HepG2 (cell line): ENCODE measurements around the gene FGF19. TPM values are rescaled to one million over a fixed set of nuclear protein-coding genes. Genes with fewer than 3 reads are reported as not detected.

Experiments used
- CHD2 ChIP-seq: IDR thresholded peaks from 2 replicates; pipeline ENCODE4 v1.6.1; 2011; ENCODE audit warnings: low read depth, low read length, improper control_type of control experiment
- DZIP1 ChIP-seq: sonication (generic); formaldehyde crosslinking; IDR thresholded peaks from 2 replicates; pipeline ENCODE4 v1.5.0; 2020; ENCODE audit warnings: mild to moderate bottlenecking, missing genetic modification reagents
- GABPA ChIP-seq, 2 experiments: IDR thresholded peaks; 2 replicates each; pipeline ENCODE4 v1.6.1; 2011 to 2016; ENCODE audit warnings: low read depth in 2 of 2, low read length in 1 of 2, missing biosample characterization in 1 of 2, missing genetic modification characterization in 1 of 2
- KDM6A ChIP-seq: IDR thresholded peaks from 2 replicates; pipeline ENCODE4 v1.6.1; 2016; ENCODE audit warnings: low read depth
- KLF11 ChIP-seq: IDR thresholded peaks from 2 replicates; pipeline ENCODE4 v1.6.1; 2016; ENCODE audit warnings: missing compliant biosample characterization
- KMT2B ChIP-seq: IDR thresholded peaks from 2 replicates; pipeline ENCODE4 v1.6.1; 2016; ENCODE audit warnings: missing genetic modification reagents, missing compliant biosample characterization
- PAWR ChIP-seq: sonication (generic); formaldehyde crosslinking; IDR thresholded peaks from 2 replicates; pipeline ENCODE4 v1.4.0; 2020; ENCODE audit warnings: missing genetic modification reagents, mild to moderate bottlenecking, borderline replicate concordance
- ZNF124 ChIP-seq: sonication (generic); formaldehyde crosslinking; IDR thresholded peaks from 2 replicates; pipeline ENCODE4 v1.4.0; 2020; ENCODE audit warnings: missing genetic modification reagents
- ZNF414 ChIP-seq: sonication (generic); formaldehyde crosslinking; IDR thresholded peaks from 2 replicates; pipeline ENCODE4 v1.5.0; 2020; ENCODE audit warnings: missing genetic modification reagents
- ZNF710 ChIP-seq: sonication (generic); formaldehyde crosslinking; IDR thresholded peaks from 2 replicates; pipeline ENCODE4 v1.5.0; 2020; ENCODE audit warnings: mild to moderate bottlenecking, missing genetic modification reagents, borderline replicate concordance
- ZNF777 ChIP-seq: sonication (generic); formaldehyde crosslinking; IDR thresholded peaks from 2 replicates; pipeline ENCODE4 v1.4.0; 2020; ENCODE audit warnings: missing genetic modification reagents
- ZSCAN21 ChIP-seq: sonication (generic); formaldehyde crosslinking; IDR thresholded peaks from 2 replicates; pipeline ENCODE4 v1.8.0; 2022; ENCODE audit warnings: mild to moderate bottlenecking, missing genetic modification reagents, moderate library complexity, borderline replicate concordance
- polyA plus RNA-seq, 8 experiments: library from polyadenylated mRNA; depleted of rRNA in 3 of 8; stranded (reverse) in 7 of 8; unstranded in 1 of 8; fragments of >200 nt; fragmentation: Illumina TruSeq in 4 of 8; extraction: Trizol in 4 of 8; gene quantifications; 2 replicates each; pipeline versions ENCODE4 v1.2.1 to v1.2.3, GENCODE V29; 2011 to 2016; ENCODE audit warnings: low read depth in 4 of 8, missing spikeins in 1 of 8, mixed read lengths in 1 of 8; ENCODE audit not compliant: insufficient read depth in 1 of 8
- total RNA-seq, 5 experiments: library from RNA; depleted of rRNA; stranded (reverse); fragments of >200 nt; fragmentation: Illumina TruSeq; extraction: Trizol; gene quantifications; 2 replicates each; pipeline ENCODE4 v1.2.3, GENCODE V29; 2016; ENCODE audit warnings: low read depth in 1 of 5
- TF ChIP-seq, protein P1 (sequence below): sonication (generic); formaldehyde crosslinking; IDR thresholded peaks from 2 replicates; pipeline ENCODE4 v1.4.0; 2020; ENCODE audit warnings: low read depth, missing genetic modification reagents
- TF ChIP-seq, protein P2 (sequence below): IDR thresholded peaks from 2 replicates; pipeline ENCODE4 v1.6.1; 2016; ENCODE audit warnings: missing genetic modification reagents, missing compliant biosample characterization
- TF ChIP-seq, protein P3 (sequence below): sonication (generic); formaldehyde crosslinking; IDR thresholded peaks from 2 replicates; pipeline ENCODE4 v1.8.1; 2022; ENCODE audit warnings: low read depth, mild to moderate bottlenecking, missing genetic modification reagents

The FGF19 gene
- total and polyA plus RNA-seq, 2 of the 13 experiments (the other 11 are each of a cell fraction or from before 2014, with no cell fraction given): 0.07 TPM; not detected in 1

- TF ChIP-seq DZIP1 (CRISPR knock-in tag) (no peak), ZNF710 (CRISPR knock-in tag) (peak; percentile 27; the same call in 1 of the 2 replicates), KLF11 (CRISPR knock-in tag) (0 out of 2 replicates have a peak, but pooled peaks have one; percentile 32), KDM6A (CRISPR knock-in tag) (peak; percentile 89), ZNF124 (CRISPR knock-in tag) (peak; percentile 69; the same call in 1 of the 2 replicates), PAWR (no peak), ZNF414 (no peak), CHD2 (no peak; the same call in 1 of the 2 replicates), ZSCAN21 (CRISPR knock-in tag) (peak; percentile 81), GABPA (IDR thresholded peaks at IDR 0.05; ENCODE audit: low read depth, low read length) (no peak), GABPA (CRISPR knock-in tag; IDR thresholded peaks at IDR 0.05; ENCODE audit: low read depth) (peak; percentile 72), KMT2B (CRISPR knock-in tag) (no peak; the same call in 1 of the 2 replicates), ZNF777 (CRISPR knock-in tag) (no peak; the same call in 1 of the 2 replicates)
- TF ChIP-seq, protein P1, sequence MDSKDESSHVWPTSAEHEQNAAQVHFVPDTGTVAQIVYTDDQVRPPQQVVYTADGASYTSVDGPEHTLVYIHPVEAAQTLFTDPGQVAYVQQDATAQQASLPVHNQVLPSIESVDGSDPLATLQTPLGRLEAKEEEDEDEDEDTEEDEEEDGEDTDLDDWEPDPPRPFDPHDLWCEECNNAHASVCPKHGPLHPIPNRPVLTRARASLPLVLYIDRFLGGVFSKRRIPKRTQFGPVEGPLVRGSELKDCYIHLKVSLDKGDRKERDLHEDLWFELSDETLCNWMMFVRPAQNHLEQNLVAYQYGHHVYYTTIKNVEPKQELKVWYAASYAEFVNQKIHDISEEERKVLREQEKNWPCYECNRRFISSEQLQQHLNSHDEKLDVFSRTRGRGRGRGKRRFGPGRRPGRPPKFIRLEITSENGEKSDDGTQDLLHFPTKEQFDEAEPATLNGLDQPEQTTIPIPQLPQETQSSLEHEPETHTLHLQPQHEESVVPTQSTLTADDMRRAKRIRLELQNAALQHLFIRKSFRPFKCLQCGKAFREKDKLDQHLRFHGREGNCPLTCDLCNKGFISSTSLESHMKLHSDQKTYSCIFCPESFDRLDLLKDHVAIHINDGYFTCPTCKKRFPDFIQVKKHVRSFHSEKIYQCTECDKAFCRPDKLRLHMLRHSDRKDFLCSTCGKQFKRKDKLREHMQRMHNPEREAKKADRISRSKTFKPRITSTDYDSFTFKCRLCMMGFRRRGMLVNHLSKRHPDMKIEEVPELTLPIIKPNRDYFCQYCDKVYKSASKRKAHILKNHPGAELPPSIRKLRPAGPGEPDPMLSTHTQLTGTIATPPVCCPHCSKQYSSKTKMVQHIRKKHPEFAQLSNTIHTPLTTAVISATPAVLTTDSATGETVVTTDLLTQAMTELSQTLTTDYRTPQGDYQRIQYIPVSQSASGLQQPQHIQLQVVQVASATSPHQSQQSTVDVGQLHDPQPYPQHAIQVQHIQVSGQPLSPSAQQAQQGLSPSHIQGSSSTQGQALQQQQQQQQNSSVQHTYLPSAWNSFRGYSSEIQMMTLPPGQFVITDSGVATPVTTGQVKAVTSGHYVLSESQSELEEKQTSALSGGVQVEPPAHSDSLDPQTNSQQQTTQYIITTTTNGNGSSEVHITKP (CRISPR knock-in tag): peak; percentile 56; the same call in 1 of the 2 replicates
- TF ChIP-seq, protein P2, sequence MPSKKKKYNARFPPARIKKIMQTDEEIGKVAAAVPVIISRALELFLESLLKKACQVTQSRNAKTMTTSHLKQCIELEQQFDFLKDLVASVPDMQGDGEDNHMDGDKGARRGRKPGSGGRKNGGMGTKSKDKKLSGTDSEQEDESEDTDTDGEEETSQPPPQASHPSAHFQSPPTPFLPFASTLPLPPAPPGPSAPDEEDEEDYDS: peak; percentile 80
- TF ChIP-seq, protein P3, sequence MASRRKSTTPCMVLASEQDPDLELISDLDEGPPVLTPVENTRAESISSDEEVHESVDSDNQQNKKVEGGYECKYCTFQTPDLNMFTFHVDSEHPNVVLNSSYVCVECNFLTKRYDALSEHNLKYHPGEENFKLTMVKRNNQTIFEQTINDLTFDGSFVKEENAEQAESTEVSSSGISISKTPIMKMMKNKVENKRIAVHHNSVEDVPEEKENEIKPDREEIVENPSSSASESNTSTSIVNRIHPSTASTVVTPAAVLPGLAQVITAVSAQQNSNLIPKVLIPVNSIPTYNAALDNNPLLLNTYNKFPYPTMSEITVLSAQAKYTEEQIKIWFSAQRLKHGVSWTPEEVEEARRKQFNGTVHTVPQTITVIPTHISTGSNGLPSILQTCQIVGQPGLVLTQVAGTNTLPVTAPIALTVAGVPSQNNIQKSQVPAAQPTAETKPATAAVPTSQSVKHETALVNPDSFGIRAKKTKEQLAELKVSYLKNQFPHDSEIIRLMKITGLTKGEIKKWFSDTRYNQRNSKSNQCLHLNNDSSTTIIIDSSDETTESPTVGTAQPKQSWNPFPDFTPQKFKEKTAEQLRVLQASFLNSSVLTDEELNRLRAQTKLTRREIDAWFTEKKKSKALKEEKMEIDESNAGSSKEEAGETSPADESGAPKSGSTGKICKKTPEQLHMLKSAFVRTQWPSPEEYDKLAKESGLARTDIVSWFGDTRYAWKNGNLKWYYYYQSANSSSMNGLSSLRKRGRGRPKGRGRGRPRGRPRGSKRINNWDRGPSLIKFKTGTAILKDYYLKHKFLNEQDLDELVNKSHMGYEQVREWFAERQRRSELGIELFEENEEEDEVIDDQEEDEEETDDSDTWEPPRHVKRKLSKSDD (CRISPR knock-in tag): peak; percentile 85; the same call in 1 of the 2 replicates
These were observed 45.8 kb downstream of the FGF19 start (continued) for GRCh38 chr11:69657911-69658625.
